Right renal pelvis (tissue), 4 donors: Measurements from ENCODE around the gene GABRB1. TPM values are rescaled to one million over a fixed set of nuclear protein-coding genes. Genes with fewer than 3 reads are reported as not detected.
"Not testable (repeated sequence)": the region's sequence is repeated elsewhere in the genome, so short reads cannot be mapped to it uniquely, and the experiment has no call there.

Source experiments
- DNase-seq, 4 donors: peaks; one replicate each; pipeline ENCODE4 v3.0.0-alpha.2; 2013; ENCODE audit warnings: low read depth in 4 of 4, low spot score in 3 of 4, missing footprints in 1 of 4
- polyA plus RNA-seq, 4 donors: library from polyadenylated mRNA; unstranded; fragments of 120-200 nt; gene quantifications; one replicate each; pipeline ENCODE4 v1.2.1, GENCODE V29; 2013; ENCODE audit not compliant: insufficient read length in 4 of 4

The GABRB1 gene
- polyA plus RNA-seq, 4 donors: 0.26 to 0.64 (median 0.52) TPM

GRCh38 chr4:47274901-47275300 lies 243.5 kb downstream of the GABRB1 start:
- DNase-seq: no peak

- DNase-seq: no peak
These were observed 244.2 kb downstream of the GABRB1 start for GRCh38 chr4:47275595-47275994.

- DNase-seq: no peak
These were observed 247.3 kb downstream of the GABRB1 start for GRCh38 chr4:47278631-47279030.

- DNase-seq: no peak
These were observed 256.4 kb downstream of the GABRB1 start for GRCh38 chr4:47287735-47288134.

GRCh38 chr4:47289805-47290204 lies 258.4 kb downstream of the GABRB1 start:
- no peak for DNase-seq

- DNase-seq: not testable (repeated sequence)
These were observed 259.5 kb downstream of the GABRB1 start for GRCh38 chr4:47290873-47291272.

GRCh38 chr4:47309165-47309564 lies 277.8 kb downstream of the GABRB1 start:
- DNase-seq: no peak

- DNase-seq: no peak
These were observed 280.8 kb downstream of the GABRB1 start for GRCh38 chr4:47312170-47312569.

- DNase-seq: no peak
These were observed 282.0 kb downstream of the GABRB1 start for GRCh38 chr4:47313384-47313783.

- DNase-seq: no peak
These were observed 284.0 kb downstream of the GABRB1 start for GRCh38 chr4:47315346-47315745.

GRCh38 chr4:47326025-47326424 lies 294.7 kb downstream of the GABRB1 start:
- no peak for DNase-seq

- no peak for DNase-seq
These were observed 299.5 kb downstream of the GABRB1 start for GRCh38 chr4:47330866-47331265.

GRCh38 chr4:47334652-47335051 lies 303.3 kb downstream of the GABRB1 start:
- DNase-seq: no peak

- DNase-seq: no peak
These were observed 306.5 kb downstream of the GABRB1 start for GRCh38 chr4:47337893-47338292.

- DNase-seq: no peak
These were observed 309.5 kb downstream of the GABRB1 start for GRCh38 chr4:47340914-47341313.

- DNase-seq: no peak
These were observed 311.4 kb downstream of the GABRB1 start for GRCh38 chr4:47342796-47343195.

GRCh38 chr4:47349326-47349725 lies 318.0 kb downstream of the GABRB1 start:
- no peak for DNase-seq

- DNase-seq: no peak
These were observed 324.2 kb downstream of the GABRB1 start for GRCh38 chr4:47355568-47355967.

- DNase-seq: no peak
These were observed 328.5 kb downstream of the GABRB1 start for GRCh38 chr4:47359891-47360290.

GRCh38 chr4:47367761-47368160 lies 336.4 kb downstream of the GABRB1 start:
- DNase-seq: no peak

GRCh38 chr4:47368211-47368610 lies 336.8 kb downstream of the GABRB1 start:
- no peak for DNase-seq

GRCh38 chr4:47372561-47372960 lies 341.2 kb downstream of the GABRB1 start:
- DNase-seq: no peak

- no peak for DNase-seq
These were observed 341.8 kb downstream of the GABRB1 start for GRCh38 chr4:47373174-47373573.
